ENCODE data around the gene TTLL1.
"Not testable (repeated sequence)": the region's sequence is repeated elsewhere in the genome, so short reads cannot be mapped to it uniquely, and the experiment has no call there.

TTLL1 gene

DNA sequence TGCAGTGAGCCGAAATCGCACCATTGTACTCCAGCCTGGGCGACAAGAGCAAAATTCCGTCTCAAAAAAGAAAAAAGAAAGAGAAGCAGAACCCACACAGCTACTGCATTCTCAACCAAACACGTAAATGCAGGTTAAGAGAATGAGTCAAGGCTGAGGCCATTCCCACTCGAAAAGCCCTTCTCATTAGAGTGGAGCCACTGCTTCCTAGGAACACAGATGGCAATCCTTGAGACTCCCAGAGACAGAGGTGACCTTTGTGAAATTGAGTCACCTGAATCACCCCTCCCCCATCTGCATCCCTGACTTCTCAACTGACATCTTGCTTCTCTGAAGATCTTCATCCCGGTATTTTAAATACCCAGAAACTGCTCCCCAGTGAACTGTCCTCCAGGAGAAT lies 82.4 kb downstream of the TTLL1 start:
- no peak for DNase-seq
- Mint-ChIP-seq H3K27ac (no peak overlapping the region), H3K36me3 (no peaks in the 10 kb centered on the region), H3K4me1 (peaks cover 39% of the 10 kb centered on the region), H3K9me3 (no peaks in the 10 kb centered on the region), H3K4me3 (no peak overlapping the region), H3K27me3 (no peaks in the 10 kb centered on the region)
- CTCF ChIA-PET: no interaction called here

DNA sequence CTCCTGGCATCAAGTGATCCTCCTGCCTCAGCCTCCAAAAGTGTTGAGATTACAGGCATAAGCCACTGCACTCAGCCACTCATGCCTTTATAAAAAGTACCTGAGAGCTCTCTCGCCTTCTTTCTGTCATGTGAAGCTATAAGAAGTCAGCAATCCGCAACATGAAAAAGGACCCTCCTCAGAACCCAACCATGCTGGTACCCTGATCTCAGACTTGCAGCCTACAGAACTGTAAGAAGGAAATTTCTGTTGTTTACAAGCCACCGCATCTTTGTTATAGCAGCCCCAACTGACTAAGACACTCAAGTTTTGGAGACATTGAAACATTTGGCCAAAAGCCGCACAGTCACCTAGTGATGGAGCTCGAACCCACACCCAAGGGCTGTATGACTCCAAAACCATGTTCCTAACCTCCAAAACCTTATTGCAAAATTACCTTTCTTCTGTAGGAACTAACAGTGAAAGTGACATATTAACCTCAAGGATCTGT lies 83.1 kb downstream of the TTLL1 start:
- Mint-ChIP-seq H3K9me3 (no peaks in the 10 kb centered on the region), H3K27ac (no peak overlapping the region), H3K4me3 (no peak overlapping the region), H3K36me3 (no peaks in the 10 kb centered on the region), H3K27me3 (no peaks in the 10 kb centered on the region), H3K4me1 (peaks cover 42% of the 10 kb centered on the region)
- CTCF ChIA-PET: no interaction called here
- DNase-seq: no peak

DNA sequence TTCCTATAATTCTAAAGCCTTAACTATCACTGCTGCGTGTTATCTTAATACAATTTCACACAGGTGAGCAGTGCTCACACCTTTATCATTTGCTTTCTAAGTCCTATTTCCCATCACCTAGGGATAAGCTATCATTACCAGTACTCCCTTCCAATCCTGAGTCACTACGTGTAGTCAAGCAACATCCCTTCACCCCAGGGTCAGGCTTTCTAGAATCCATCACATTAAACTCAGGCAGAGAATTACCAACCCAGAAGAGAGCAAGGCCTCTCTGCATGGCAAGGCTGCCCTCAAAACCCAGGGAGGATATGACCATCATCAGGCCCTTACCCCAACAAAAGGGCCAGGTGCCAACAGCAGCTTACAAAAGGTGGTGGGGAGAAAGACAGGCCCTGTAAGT lies 84.1 kb downstream of the TTLL1 start:
- Mint-ChIP-seq H3K27me3 (no peaks in the 10 kb centered on the region), H3K4me1 (peaks cover 51% of the 10 kb centered on the region)

DNA sequence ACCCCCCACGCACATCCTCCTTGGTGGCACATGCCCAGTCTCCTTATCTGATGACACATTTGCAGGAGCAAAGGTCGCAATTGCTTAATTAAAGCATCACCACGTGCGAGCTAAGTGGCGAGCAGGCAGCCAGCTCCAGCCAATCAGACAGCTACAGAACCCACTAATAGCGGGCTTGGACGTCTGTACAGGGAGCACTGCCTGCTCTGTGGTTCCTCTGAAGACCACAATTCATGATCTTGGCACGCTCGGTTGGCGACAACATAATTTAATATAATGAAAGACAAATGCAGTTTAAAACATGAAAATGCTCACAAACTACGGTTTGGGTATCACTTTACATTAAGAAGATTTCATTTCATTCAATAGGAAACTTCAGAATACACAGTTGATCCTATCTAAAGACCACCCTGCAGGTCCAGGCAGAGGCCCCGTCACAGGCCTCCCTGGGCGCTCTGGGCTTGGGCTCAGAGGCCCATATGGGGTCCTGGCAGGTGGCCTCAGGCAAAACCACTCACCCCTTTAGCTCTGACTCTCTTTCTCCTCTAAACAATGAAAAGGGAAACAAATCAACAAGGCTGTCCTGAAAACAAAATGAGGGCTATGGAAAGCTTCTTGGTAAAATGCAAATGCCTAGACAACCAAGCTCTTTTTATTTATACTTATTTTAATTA lies 84.7 kb downstream of the TTLL1 start:
- H3K27me3 Mint-ChIP-seq: no peaks in the 10 kb centered on the region
- peaks cover 56% of the 10 kb centered on the region for H3K4me1 Mint-ChIP-seq
- H3K27ac Mint-ChIP-seq: peak overlapping the region; percentile 7
- CTCF ChIA-PET: interaction anchor here (0.6 kb wide), 1 partner anchor 70 kb away, joined by 3 read pairs; no protein-coding TSS in a partner anchor
- H3K9me3 Mint-ChIP-seq: no peaks in the 10 kb centered on the region
- H3K36me3 Mint-ChIP-seq: no peaks in the 10 kb centered on the region
- DNase-seq: no peak
- H3K4me3 Mint-ChIP-seq: no peak overlapping the region

More for the DNA sequence above, 84.1 kb downstream of the TTLL1 start:
- H3K27ac Mint-ChIP-seq: no peak overlapping the region
- H3K9me3 Mint-ChIP-seq: no peaks in the 10 kb centered on the region
- CTCF ChIA-PET: interaction anchor here (0.6 kb wide), 1 partner anchor 71 kb away, joined by 3 read pairs; no protein-coding TSS in a partner anchor
- H3K36me3 Mint-ChIP-seq: no peaks in the 10 kb centered on the region
- no peak for DNase-seq
- no peak overlapping the region for H3K4me3 Mint-ChIP-seq

DNA sequence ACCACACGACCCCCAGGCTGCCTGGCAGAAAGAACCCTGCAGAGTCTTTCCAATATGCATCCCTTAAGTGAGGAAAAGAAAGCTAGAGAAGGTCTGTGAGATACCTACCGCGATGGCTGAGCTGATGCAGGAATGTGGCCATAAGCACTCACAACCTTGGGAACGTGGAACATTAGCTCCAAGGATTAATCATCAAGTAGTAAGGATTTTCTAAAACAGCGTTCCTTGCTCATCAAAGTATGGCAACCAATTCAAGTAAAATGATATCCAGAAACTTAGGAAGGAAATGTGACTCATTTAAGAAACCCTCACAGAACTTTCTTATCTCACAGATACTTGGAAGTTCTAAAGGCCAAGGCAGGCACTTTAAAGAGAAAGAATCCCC lies 87.0 kb downstream of the TTLL1 start:
- no peak for DNase-seq
- Mint-ChIP-seq H3K27ac (no peak overlapping the region), H3K9me3 (no peaks in the 10 kb centered on the region), H3K36me3 (no peaks in the 10 kb centered on the region), H3K4me3 (no peak overlapping the region), H3K27me3 (no peaks in the 10 kb centered on the region), H3K4me1 (peaks cover 70% of the 10 kb centered on the region)
- CTCF ChIA-PET: interaction anchor here (0.8 kb wide), 1 partner anchor 11 kb away, joined by 4 read pairs; no protein-coding TSS in a partner anchor

DNA sequence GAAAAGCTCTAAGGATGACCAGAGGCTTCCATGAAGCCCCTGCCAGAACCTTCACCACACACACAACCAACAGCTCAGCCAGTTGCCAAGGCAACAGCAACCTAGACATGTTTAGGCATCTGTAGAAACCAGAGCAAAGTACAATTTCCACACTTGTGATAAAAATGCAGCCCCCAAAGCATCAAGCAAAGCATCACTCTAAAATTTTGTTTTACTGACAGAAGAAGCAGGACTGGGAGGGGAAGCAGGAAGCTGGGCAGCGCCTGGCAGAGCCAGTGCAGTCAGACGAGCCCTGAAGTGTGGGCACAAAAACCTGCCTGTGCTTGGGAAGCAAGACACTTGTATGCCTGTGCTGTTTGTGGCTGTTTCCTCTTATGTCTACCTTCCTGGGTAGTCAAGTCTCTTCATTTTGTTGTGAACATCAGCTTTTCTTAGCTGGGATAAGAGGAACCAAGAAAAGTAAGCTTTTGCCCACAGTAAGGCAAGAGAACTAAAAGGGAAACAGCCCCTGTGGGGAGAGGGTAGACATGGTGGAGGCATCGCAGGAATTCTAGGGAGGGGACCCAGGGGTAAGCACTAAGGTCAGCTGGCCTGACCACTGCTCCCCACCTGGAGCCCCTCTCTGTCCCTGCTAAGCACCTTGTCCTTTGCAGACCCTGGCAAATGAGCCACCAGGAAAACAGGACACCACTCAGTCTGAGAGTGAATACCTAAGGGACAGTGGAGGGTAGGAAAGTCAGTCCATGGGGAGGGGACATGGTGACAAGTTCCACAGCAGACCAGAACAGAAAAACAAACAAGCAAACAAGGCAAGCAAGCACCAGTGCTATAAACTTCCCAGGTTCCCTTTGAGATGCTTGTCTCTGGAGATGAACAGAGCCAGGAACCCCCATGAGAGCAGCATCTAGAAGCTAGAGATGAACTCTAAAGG lies 87.7 kb downstream of the TTLL1 start:
- Mint-ChIP-seq H3K27me3 (no peaks in the 10 kb centered on the region), H3K27ac (peak overlapping the region; percentile 25), H3K4me3 (no peak overlapping the region), H3K4me1 (peaks cover 68% of the 10 kb centered on the region), H3K36me3 (no peaks in the 10 kb centered on the region), H3K9me3 (no peaks in the 10 kb centered on the region)
- DNase-seq: peak; percentile 30
- CTCF ChIA-PET: interaction anchor here (0.6 to 0.8 kb wide), 2 partner anchors 10 to 67 kb away, joined by 3 to 4 read pairs; no protein-coding TSS in a partner anchor

DNA sequence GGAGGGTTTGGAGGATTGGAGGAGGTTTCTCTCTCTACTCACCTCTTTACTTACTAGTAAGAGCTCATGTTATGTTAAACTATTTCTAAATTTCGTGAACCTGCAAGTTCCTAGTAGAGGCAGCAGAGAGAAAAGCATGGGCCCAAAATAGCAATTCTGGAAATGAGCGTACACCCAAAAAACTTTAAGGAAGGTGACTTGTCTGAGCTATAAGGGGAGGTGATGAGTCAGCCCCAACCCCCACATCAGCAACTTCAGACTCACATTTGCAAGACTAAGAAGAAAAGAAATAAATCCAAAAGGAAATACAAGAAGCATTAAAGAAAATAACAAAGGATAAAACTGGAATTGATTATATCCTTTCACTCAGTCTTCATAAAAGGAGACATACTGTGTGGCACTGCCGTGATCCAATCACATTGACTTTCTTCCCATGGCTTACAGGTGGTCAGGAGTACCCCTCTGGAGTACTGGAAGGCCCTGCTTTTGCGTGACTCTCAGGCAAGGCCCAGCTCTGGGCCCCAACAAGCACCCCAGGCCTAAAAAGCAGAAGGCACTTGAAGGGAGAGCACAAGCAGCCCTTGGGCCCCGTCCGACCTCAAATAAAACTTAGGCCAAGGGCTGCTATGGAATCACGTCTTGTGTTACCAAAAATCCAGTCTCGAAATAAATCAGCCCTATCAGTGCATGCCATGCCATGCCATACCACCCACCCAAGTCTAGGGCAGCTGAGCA lies 88.6 kb downstream of the TTLL1 start:
- H3K36me3 Mint-ChIP-seq: no peaks in the 10 kb centered on the region
- H3K4me3 Mint-ChIP-seq: no peak overlapping the region
- H3K9me3 Mint-ChIP-seq: no peaks in the 10 kb centered on the region
- H3K27me3 Mint-ChIP-seq: no peaks in the 10 kb centered on the region
- CTCF ChIA-PET: interaction anchor here (0.8 to 1.5 kb wide), 3 partner anchors 10 to 90 kb away, joined by 3 to 6 read pairs (median 4); no protein-coding TSS in a partner anchor
- H3K4me1 Mint-ChIP-seq: peaks cover 70% of the 10 kb centered on the region
- no peak overlapping the region for H3K27ac Mint-ChIP-seq
- DNase-seq: no peak

DNA sequence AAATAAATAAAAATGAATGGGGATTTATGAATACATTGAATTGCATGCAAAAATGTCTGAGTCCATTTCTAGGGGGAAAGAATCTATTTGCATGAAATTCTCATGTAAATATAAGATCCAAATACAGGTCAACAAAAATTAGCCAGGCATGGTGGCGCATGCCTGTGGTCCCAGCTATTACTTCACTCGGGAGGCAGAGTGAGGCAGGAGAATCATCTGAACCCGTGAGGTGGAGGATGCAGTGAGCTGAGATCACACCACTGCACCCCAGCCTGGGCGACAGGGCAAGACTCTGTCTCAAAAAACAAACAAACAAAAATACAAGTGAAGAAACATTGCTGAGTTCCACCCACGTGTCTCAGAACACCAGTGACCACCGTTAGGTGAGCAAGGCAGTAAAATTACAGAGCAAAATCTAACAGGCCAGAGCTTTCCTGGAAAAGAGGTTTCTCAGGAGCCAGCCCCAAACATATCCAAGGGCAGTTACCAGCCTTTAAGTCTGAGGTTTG lies 91.6 kb downstream of the TTLL1 start:
- H3K27ac Mint-ChIP-seq: peak overlapping the region; percentile 76
- CTCF ChIA-PET: no interaction called here
- no peak for DNase-seq
- H3K27me3 Mint-ChIP-seq: no peaks in the 10 kb centered on the region
- peaks cover 3% of the 10 kb centered on the region for H3K36me3 Mint-ChIP-seq
- no peak overlapping the region for H3K4me3 Mint-ChIP-seq
- no peaks in the 10 kb centered on the region for H3K9me3 Mint-ChIP-seq
- H3K4me1 Mint-ChIP-seq: peaks cover 56% of the 10 kb centered on the region

DNA sequence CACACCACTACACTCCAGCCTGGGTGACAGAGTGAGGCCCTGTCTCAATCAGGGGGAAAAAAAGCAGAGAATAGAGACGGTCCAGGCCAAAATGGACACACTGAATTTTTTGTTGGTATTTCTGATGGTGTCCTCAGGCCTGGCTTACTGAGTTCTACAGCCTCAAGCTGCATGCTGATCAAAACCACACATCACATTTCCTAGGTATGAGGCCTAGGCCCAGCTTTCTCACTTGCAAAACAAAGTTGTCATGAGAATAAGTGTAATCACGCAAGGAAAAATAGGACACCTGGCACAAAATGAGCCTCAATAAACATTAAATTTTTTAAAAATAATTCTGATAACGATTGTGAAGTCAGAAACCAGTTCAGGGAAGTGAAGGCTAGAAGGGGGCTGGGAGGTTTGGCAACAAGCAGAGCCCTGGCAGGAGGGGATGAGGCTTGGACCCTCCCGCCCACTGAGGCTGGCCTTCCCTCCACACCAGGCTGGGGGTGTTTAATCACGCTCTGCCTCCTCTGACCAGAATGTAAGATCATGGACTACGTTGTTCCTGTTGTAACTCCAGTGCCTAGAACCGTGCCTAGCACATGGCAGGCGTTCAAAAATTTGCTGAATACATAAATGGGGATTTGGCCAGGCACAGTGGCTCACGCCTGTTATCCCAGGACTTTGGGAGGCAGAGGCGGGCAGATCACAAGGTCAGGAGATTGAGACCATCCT lies 92.4 kb downstream of the TTLL1 start:
- H3K27ac Mint-ChIP-seq: no peak overlapping the region
- CTCF ChIA-PET: no interaction called here

DNA sequence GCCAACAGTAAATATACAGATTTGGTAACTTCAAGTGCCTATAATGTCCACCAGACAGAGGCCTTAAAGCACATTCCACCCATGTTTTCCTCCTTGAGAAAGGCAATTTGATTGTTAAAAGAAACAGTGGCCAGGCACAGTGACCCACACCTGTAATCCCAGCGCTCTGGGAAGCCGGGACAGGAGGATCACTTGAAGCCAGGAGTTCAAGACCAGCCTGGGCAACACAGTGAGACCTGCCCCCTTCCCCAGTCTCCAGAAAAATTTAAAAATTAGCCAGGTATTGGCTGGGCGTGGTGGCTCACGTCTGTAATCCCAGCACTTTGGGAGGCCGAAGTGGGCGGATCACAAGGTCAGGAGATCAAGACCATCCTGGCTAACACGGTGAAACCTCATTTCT lies 93.5 kb downstream of the TTLL1 start:
- not testable (repeated sequence) for DNase-seq, H3K36me3 Mint-ChIP-seq, H3K27me3 Mint-ChIP-seq, H3K4me3 Mint-ChIP-seq, H3K9me3 Mint-ChIP-seq, H3K27ac Mint-ChIP-seq
- peaks cover 36% of the 10 kb centered on the region for H3K4me1 Mint-ChIP-seq
- CTCF ChIA-PET: interaction anchor here (1.0 kb wide), 1 partner anchor 38 kb away, joined by 3 read pairs; no protein-coding TSS in a partner anchor

More for the DNA sequence above, 92.4 kb downstream of the TTLL1 start:
- H3K27me3 Mint-ChIP-seq: no peaks in the 10 kb centered on the region
- no peak for DNase-seq
- H3K4me3 Mint-ChIP-seq: no peak overlapping the region
- peaks cover 2% of the 10 kb centered on the region for H3K9me3 Mint-ChIP-seq
- peaks cover 48% of the 10 kb centered on the region for H3K4me1 Mint-ChIP-seq
- peaks cover 9% of the 10 kb centered on the region for H3K36me3 Mint-ChIP-seq

DNA sequence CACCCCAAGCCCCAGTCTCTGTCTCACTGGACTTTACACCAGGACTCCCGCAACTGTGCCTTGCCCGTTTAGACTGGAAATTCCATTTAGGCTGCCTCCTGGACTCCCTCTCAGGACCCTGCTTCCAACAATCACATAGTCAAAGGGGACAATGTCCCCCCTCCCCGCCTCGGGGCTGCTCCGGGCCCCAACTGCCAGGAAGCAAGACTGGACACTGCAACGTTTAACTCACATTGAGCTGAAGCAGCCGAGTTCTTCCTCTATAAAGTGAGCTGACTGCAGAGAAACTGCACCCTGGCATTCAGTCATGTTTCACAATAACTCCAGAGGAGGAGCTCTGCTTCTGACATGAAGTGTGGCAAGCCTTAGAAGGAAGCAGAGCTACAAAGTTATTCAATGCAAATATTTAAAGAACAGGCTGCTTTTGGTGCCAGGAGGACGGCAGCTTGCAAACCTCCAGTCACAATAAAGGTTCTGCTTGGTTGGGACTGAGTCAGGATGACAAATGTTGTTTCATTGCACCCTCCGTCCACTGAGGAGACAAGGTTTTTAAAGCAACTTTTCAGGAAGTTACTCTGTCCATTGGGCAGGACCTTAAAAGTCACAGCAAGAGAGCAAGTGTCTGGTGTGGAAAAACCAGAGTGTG lies 94.2 kb downstream of the TTLL1 start:
- Mint-ChIP-seq H3K36me3 (peaks cover 9% of the 10 kb centered on the region), H3K27me3 (no peaks in the 10 kb centered on the region), H3K27ac (no peak overlapping the region), H3K4me1 (peaks cover 31% of the 10 kb centered on the region), H3K4me3 (no peak overlapping the region), H3K9me3 (peaks cover 2% of the 10 kb centered on the region)
- DNase-seq: no peak
- CTCF ChIA-PET: interaction anchor here (1.0 kb wide), 1 partner anchor 39 kb away, joined by 3 read pairs; no protein-coding TSS in a partner anchor

DNA sequence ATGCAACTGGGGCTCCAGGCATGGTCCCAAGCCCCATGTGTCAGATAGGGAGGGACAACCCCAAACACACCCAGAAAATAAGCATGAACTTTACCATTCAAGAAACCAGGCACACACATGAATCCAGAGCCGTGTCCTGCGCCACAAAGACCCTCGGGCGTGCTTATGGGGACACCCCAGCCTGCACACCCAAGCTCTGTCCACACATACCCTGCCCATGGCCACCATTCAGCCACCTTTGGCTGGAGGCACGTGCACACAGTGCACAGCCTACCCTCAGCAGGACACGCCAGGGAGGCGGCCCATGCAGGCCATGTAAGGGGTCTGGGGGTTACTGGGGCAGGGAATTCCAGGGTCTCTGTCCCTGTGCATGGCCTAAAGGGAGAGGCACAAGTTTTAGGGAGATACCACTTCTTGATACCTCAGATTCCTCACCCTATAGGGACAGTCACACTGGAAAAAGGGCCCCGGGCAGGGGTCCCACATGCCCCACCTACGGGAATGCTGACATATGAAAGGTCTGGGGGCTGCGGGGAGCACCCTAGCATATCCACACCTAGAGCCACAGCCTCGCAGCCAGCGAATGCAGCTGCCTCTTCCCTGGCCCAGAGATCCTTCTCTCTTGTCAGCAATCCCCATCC lies 94.8 kb downstream of the TTLL1 start:
- H3K27ac Mint-ChIP-seq: no peak overlapping the region
- DNase-seq: no peak

More for the DNA sequence above, 94.8 kb downstream of the TTLL1 start:
- H3K9me3 Mint-ChIP-seq: peaks cover 2% of the 10 kb centered on the region
- CTCF ChIA-PET: interaction anchor here (1.0 kb wide), 1 partner anchor 40 kb away, joined by 3 read pairs; no protein-coding TSS in a partner anchor
- no peak overlapping the region for H3K4me3 Mint-ChIP-seq
- no peaks in the 10 kb centered on the region for H3K27me3 Mint-ChIP-seq
- H3K36me3 Mint-ChIP-seq: peaks cover 9% of the 10 kb centered on the region
- H3K4me1 Mint-ChIP-seq: peaks cover 26% of the 10 kb centered on the region

All from activated naive CD4-positive, alpha-beta T cell treated with anti-CD3 and anti-CD28 coated beads, Interleukin-2, amount 10 ng/mL, durations not matched to agents 7 days and 5 days (primary cell).